MCF 10A (cell line): Measurements from ENCODE around the gene CCN5. TPM values are rescaled to one million over a fixed set of nuclear protein-coding genes. Genes with fewer than 3 reads are reported as not detected.

Experiments
- BruUV-seq: library from RNA; stranded (reverse); fragments of 400-500 nt; replicated peaks from 2 replicates; lab custom pipeline; 2021; lab: Mats Ljungman, UMichigan
- CTCF ChIA-PET: fragments of 300-600 bp; sonication (Branson Sonifier 250); formaldehyde crosslinking; extraction: SDS; loops from one replicate; lab custom pipeline; 2021; ENCODE audit warnings: antibody characterized with exemption, inconsistent platforms; lab: Yijun Ruan, JAX
- POLR2A ChIA-PET: fragments of 300-600, 350-650 bp; sonication (Branson Sonifier 250); formaldehyde crosslinking; extraction: SDS; loops from one replicate; lab custom pipeline; 2020; ENCODE audit warnings: antibody characterized with exemption, inconsistent platforms; lab: Yijun Ruan, JAX
- DNase-seq: peaks from one replicate; pipeline ENCODE4 v3.0.0-alpha.2; 2018; ENCODE audit not compliant: unreplicated experiment
- H3K27ac Mint-ChIP-seq: one replicate; pipeline ENCODE4 v1.8.0; 2022; ENCODE audit warnings: mild to moderate bottlenecking, low read depth, mixed read lengths; ENCODE audit not compliant: unreplicated experiment
- H3K27me3 Mint-ChIP-seq: one replicate; pipeline ENCODE4 v1.8.0; 2022; ENCODE audit warnings: mixed read lengths; ENCODE audit not compliant: insufficient read depth, unreplicated experiment
- H3K36me3 Mint-ChIP-seq: one replicate; pipeline ENCODE4 v1.8.0; 2022; ENCODE audit warnings: mild to moderate bottlenecking, moderate library complexity, mixed read lengths; ENCODE audit not compliant: insufficient read depth, unreplicated experiment
- H3K4me1 Mint-ChIP-seq: one replicate; pipeline ENCODE4 v1.8.0; 2022; ENCODE audit warnings: mixed read lengths; ENCODE audit not compliant: insufficient read depth, unreplicated experiment
- H3K4me3 Mint-ChIP-seq: one replicate; pipeline ENCODE4 v1.8.0; 2022; ENCODE audit warnings: mild to moderate bottlenecking, moderate library complexity, mixed read lengths; ENCODE audit not compliant: unreplicated experiment
- H3K9me3 Mint-ChIP-seq: one replicate; pipeline ENCODE4 v1.8.0; 2022; ENCODE audit warnings: mixed read lengths; ENCODE audit not compliant: unreplicated experiment
- CTCF ChIP-seq: fragments of 200-600 bp; IDR thresholded peaks from one replicate; pipeline ENCODE4 v1.8.0; 2022; ENCODE audit warnings: antibody characterized with exemption, mild to moderate bottlenecking; ENCODE audit not compliant: unreplicated experiment
- intact Hi-C: fragments of 100-400 bp; cut with micrococcal nuclease; formaldehyde crosslinking; loops from 2 replicates; pipeline ENCODE4 v1.14.1; 2022
- total RNA-seq: library from RNA; stranded (reverse); gene quantifications from 2 replicates; pipeline ENCODE4 v1.2.3, GENCODE V29; 2022

CCN5 gene
- total RNA-seq, 1 experiment from 2014 or later = 1.4 TPM

DNA sequence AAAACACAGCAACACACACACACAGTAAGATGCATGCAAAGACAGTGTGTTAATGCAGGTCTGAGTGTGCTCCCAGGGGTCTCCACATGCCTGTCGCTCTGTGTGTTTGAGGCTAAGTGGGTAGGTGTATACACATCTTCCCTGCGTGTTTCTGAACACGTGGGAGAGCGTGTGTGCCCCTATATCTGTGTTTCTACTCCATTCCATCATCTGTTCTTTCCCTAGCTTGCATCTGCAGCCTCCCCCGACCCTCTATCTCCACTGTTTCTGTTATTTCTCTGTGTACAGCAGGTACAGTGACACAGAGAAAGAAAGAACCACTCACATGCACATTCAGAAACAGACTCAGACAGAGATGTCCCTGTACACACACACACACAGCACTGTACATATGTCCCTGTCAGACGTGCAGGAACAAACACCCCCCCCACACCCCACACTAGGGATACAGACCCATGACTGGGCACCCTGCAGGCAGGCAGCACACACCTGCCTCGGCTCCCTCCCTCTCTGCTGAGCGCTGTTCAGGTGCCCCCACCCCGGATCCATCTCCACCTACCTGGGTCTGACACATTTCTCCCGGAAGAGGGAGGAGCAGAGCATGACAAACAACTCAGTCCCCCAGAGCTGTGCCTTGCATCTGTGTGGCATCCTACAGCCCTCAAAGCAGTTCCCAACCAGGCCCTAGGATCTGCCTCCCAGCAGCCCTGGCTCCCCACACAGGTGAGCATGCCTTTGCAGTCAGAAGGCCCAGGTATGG is 58.1 kb downstream of the CCN5 start:
- CTCF ChIA-PET = interaction anchor here (0.7 to 1.9 kb wide), 3 partner anchors 11 to 94 kb away, joined by 3 to 8 read pairs (median 4); no protein-coding TSS in a partner anchor
- no peak for TF ChIP-seq CTCF
- no peaks in the 10 kb centered on the region for H3K36me3 Mint-ChIP-seq
- intact Hi-C loops = no loop called here
- BruUV-seq = no TSS peak
- H3K9me3 Mint-ChIP-seq = no peaks in the 10 kb centered on the region
- H3K27ac Mint-ChIP-seq = no peak overlapping the region
- peaks cover 18% of the 10 kb centered on the region for H3K27me3 Mint-ChIP-seq
- no peak for DNase-seq
- no peaks in the 10 kb centered on the region for H3K4me1 Mint-ChIP-seq
- H3K4me3 Mint-ChIP-seq = no peak overlapping the region
- POLR2A ChIA-PET = interaction anchor here (0.6 to 1.1 kb wide), 5 partner anchors 9 to 330 kb away, joined by 3 to 4 read pairs (median 3); no protein-coding TSS in a partner anchor

DNA sequence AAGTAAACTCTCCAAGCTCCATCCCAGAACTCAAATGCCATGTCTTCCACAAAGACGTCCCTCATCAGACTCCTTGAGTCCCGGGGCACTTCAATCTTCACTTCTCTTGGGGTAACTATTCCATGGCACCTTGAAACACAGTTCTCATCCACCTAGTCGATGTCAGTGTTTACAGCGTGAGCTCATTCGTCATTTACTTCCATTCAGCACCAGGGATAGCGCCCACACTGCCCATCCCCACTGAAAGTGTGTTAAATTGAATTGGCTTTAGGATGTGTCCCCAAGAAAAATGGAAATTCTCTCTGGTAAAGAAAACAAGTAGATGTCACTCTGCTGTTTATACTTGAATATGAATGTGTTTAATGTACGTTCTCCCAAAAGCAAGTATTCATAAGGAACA is 61.8 kb downstream of the CCN5 start:
- Mint-ChIP-seq H3K36me3 (no peaks in the 10 kb centered on the region), H3K4me1 (no peaks in the 10 kb centered on the region), H3K4me3 (no peak overlapping the region), H3K27me3 (no peaks in the 10 kb centered on the region), H3K27ac (no peak overlapping the region), H3K9me3 (no peaks in the 10 kb centered on the region)
- ChIA-PET POLR2A (interaction anchor here (0.7 to 1.4 kb wide), 3 partner anchors 9 to 22 kb away, joined by 3 to 6 read pairs (median 5); no protein-coding TSS in a partner anchor), CTCF (interaction anchor here (0.6 to 1.8 kb wide), 8 partner anchors 10 to 335 kb away, joined by 3 to 6 read pairs (median 3); no protein-coding TSS in a partner anchor)
- no peak for TF ChIP-seq CTCF
- intact Hi-C loops = no loop called here
- DNase-seq = peak; percentile 53
- no TSS peak for BruUV-seq

Other genes with a start within 250 kb of the CCN5 start
- gene TTPAL, start 239.5 kb upstream of the CCN5 start, total RNA-seq = 34.1 and 35.4 TPM in 2 replicates
- 104 and 126 TPM in 2 replicates for gene SERINC3, start 193.3 kb upstream of the CCN5 start, total RNA-seq
- gene PKIG, start 132.8 kb upstream of the CCN5 start, total RNA-seq = 19.2 and 24.8 TPM in 2 replicates
- 5.1 and 6.0 TPM in 2 replicates for gene ADA, start 63.7 kb upstream of the CCN5 start, total RNA-seq
- 0.93 and 1.4 TPM in 2 replicates for gene KCNK15, start 30.5 kb downstream of the CCN5 start, total RNA-seq
- gene RIMS4, start 95.2 kb downstream of the CCN5 start, total RNA-seq = not detected in 2 replicates
- 235 and 250 TPM in 2 replicates for gene YWHAB, start 170.3 kb downstream of the CCN5 start, total RNA-seq
- 150 and 182 TPM in 2 replicates for gene PABPC1L, start 194.7 kb downstream of the CCN5 start, total RNA-seq
- gene TOMM34, start 245.0 kb downstream of the CCN5 start, total RNA-seq = 55.5 and 60.0 TPM in 2 replicates